Body of pancreas (tissue), 4 donors: ENCODE results near the gene FAM20C.

Source experiments
- CTCF ChIP-seq, 7 experiments: fragments of 450-650 bp in 4 of 7; fragments of 200-600 bp in 3 of 7; sonication (generic) in 3 of 7; IDR thresholded peaks; one replicate each; pipeline ENCODE4 v1.5.1; 2016 to 2019; ENCODE audit warnings: antibody characterized with exemption in 7 of 7
- POLR2A ChIP-seq, 3 donors: fragments of 450-650 bp; IDR thresholded peaks; one replicate each; pipeline ENCODE4 v1.6.1; 2016; ENCODE audit warnings: antibody characterized with exemption in 3 of 3, mild to moderate bottlenecking in 2 of 3

DNA sequence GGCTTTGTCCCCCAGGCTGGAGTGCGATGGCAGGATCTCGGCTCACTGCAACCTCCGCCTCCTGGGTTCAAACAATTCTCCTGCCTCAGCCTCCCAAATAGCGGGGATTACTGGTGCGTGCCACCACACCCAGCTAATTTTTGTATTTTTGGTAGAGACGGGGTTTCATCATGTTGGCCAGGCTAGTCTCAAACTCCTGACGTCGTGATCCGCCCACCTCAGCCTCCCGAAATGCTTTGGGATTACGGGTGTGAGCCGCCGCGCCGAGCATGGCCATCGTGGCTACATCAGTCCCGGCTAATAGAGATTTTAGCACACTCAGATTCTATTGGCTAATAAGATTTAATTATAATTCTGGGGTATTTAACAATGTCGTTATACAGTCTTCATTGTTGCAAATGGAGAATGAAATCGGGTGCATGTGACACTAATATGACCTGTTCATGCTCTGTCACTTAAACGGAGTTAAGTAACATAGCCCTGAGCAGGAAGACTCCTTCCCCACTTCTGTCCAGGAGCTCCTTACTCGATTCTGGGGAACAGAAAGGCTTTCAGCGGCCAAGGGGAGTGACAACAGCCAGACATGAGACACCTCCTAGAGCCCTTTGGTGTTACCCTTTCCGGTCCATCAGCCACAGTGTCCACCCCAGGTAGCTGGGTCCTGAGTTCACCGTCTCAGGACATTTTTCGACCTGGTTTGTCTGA, 40.9 kb upstream of the FAM20C start:
- TF ChIP-seq CTCF (IDR thresholded peaks at IDR 0.05), result no peak
- no peak for TF ChIP-seq POLR2A (IDR thresholded peaks at IDR 0.05)
